Measurements from ENCODE around the gene PGM2.
"Not testable (repeated sequence)": the region's sequence is repeated elsewhere in the genome, so short reads cannot be mapped to it uniquely, and the experiment has no call there.

PGM2 gene

DNA sequence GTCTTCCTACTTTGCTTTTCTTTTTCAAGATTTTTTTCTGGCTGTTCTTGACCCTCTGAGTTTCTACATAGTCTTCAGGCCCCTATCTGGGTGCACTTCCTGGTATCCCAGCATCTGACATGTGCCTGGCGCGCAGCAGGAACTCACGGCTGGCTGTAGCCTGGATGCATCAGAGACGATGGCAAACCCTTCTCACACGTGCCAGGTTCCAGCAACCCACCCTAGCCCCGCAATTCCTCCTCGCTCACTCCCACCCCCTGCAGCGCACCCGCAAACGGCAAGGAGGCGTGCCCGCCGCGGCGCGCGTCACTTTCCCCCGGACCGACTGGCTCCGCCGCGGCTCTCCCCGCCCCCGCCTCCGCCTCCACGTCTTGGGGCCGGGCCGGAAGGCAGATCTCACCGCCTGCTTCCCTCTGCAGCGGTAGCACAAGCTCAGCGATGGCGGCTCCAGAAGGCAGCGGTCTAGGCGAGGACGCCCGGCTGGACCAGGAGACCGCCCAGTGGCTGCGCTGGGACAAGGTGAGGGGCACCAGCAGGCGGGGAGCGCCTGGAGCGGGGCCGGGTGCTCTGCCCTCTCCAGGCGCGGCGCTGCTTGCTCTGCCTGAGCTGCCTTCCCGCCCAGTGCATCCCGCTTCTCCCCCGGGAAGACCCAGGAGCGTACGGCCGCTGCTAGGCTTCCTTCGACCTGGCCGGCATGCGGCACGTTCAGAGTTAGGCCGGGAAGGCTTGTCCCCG is at the start of gene PGM2:
TSS of gene PGM2 (plus strand) at position 392 of the 735 bp plus-strand sequence. CDS start at position 439, 47 bp downstream.
- DNase-seq (ENCODE audit: low spot score in 2 of 2) (peak; percentile 80 to 81), ATAC-seq (replicated peaks; ENCODE audit: extremely low read depth, poor library complexity, severe bottlenecking) (peak; percentile 99)
- Mint-ChIP-seq H3K9me3 (no peaks in the 10 kb centered on the region), H3K4me3 (peak within 1 kb of the TSS; percentile 95), H3K27me3 (no peaks in the 10 kb centered on the region), H3K27ac (ENCODE audit: low read depth) (peak within 1 kb of the TSS; percentile 90), H3K36me3 (ENCODE audit: insufficient read depth) (peaks cover 22% of the 10 kb centered on the region), H3K4me1 (peaks cover 34% of the 10 kb centered on the region)

DNA sequence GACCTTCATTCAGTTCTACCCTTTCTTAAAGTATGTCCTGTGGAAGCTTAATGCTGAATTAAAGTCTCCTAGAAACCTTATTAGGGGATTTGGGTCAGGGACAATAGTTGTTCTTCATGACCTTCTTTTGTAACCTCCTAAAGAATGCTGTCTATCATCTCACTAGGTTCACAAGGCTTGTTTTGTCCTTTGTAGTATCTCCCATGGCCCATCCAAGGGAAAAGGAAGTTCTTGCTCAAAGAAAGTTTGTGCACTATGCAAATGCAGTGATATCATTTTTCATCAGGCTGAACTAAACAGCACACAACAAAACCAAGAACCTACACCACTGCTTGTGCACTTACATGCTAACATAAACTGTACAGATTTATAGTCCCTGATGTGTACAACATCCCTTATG is 46.6 kb upstream of the PGM2 start:
- DNase-seq (ENCODE audit: low spot score in 2 of 2) (no peak), ATAC-seq (replicated peaks; ENCODE audit: extremely low read depth, poor library complexity, severe bottlenecking) (no peak)
- H3K27me3 Mint-ChIP-seq, result no peaks in the 10 kb centered on the region
- H3K36me3 Mint-ChIP-seq (ENCODE audit: insufficient read depth), result no peaks in the 10 kb centered on the region
- H3K4me3 Mint-ChIP-seq, result no peak overlapping the region
- H3K4me1 Mint-ChIP-seq, result peaks cover 14% of the 10 kb centered on the region
- H3K27ac Mint-ChIP-seq (ENCODE audit: low read depth), result peak overlapping the region; percentile 67
- H3K9me3 Mint-ChIP-seq, result no peaks in the 10 kb centered on the region

DNA sequence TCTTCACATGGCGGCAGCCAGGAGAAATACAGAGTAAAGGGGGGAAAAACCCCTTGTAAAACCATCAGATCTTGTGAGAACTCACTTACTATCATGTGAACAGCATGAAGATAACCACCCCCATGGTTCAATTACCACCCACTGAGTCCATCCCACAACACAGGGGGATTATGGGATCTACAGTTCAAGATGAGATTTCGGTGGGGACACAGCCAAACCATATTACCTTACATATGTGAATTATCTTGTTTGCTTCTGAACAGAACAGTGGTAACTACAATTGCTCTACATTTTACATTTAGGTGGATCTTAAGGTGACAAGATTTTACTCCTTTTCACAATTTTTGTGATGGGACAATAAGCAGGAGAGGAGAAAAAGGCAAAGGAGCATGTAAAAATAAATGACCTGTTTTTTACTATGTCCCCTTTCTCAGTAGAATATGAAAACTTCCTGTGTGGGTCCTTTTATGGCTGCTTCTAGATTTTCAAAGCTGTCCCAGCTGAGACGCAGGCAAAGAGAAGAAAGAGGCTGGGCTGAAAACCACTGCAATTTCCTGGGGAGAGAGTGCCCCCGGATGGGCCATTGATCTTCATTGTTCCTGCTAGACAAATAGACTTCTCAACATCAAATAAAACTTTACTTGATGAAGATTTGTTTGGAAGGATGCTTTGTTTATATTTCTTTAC is 45.9 kb upstream of the PGM2 start:
- no peaks in the 10 kb centered on the region for H3K9me3 Mint-ChIP-seq
- H3K27me3 Mint-ChIP-seq, result no peaks in the 10 kb centered on the region
- ATAC-seq (replicated peaks; ENCODE audit: extremely low read depth, poor library complexity, severe bottlenecking), result peak; percentile 93
- peaks cover 14% of the 10 kb centered on the region for H3K4me1 Mint-ChIP-seq
- DNase-seq (ENCODE audit: low spot score in 2 of 2), result peak; percentile 19 to 41
- H3K36me3 Mint-ChIP-seq (ENCODE audit: insufficient read depth), result no peaks in the 10 kb centered on the region
- H3K4me3 Mint-ChIP-seq, result no peak overlapping the region
- peak overlapping the region; percentile 67 for H3K27ac Mint-ChIP-seq (ENCODE audit: low read depth)

DNA sequence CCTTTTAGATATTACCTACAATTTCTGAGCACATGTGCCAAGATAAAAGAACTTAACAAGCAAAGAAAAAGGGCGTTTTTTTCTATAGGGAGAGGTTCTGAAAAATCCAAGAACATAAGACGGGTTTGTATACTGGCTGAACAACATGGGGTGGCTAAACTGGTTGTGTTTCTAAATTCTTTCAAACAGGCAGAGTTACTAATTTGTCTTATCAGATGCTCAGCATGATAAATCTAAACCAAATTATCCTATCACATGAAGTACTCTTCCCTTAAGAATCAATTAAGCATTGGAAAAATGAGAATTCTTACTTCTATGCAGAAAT is 45.4 kb upstream of the PGM2 start:
- peaks cover 14% of the 10 kb centered on the region for H3K4me1 Mint-ChIP-seq
- peaks cover 3% of the 10 kb centered on the region for H3K27me3 Mint-ChIP-seq
- ATAC-seq (replicated peaks; ENCODE audit: extremely low read depth, poor library complexity, severe bottlenecking) (no peak), DNase-seq (ENCODE audit: low spot score in 2 of 2) (no peak)
- no peaks in the 10 kb centered on the region for H3K9me3 Mint-ChIP-seq
- no peak overlapping the region for H3K4me3 Mint-ChIP-seq
- H3K27ac Mint-ChIP-seq (ENCODE audit: low read depth), result peak overlapping the region; percentile 67
- no peaks in the 10 kb centered on the region for H3K36me3 Mint-ChIP-seq (ENCODE audit: insufficient read depth)

DNA sequence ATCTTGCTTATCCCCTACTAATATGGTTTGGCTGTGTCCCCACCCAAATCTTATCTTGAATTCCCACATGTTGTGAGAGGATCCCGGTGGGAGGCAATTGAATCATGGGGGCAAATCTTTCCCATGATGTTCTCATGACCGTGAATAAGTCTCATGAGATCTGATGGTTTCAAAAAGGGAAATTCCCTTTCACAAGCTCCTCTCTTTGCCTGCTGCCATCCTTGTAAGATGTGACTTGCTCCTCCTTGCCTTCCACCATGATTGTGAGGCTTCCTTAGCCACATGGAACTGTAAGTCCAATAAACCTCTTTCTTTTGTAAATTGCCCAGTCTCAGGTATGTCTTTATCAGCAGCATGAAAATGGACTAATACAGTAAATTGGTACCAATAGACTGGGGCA is 40.2 kb upstream of the PGM2 start:
- H3K9me3 Mint-ChIP-seq; DNase-seq (ENCODE audit: low spot score in 2 of 2); H3K36me3 Mint-ChIP-seq (ENCODE audit: insufficient read depth); H3K4me1 Mint-ChIP-seq; H3K27ac Mint-ChIP-seq (ENCODE audit: low read depth); ATAC-seq (replicated peaks; ENCODE audit: extremely low read depth, poor library complexity, severe bottlenecking); H3K4me3 Mint-ChIP-seq: not testable (repeated sequence)
- peaks cover 33% of the 10 kb centered on the region for H3K27me3 Mint-ChIP-seq

DNA sequence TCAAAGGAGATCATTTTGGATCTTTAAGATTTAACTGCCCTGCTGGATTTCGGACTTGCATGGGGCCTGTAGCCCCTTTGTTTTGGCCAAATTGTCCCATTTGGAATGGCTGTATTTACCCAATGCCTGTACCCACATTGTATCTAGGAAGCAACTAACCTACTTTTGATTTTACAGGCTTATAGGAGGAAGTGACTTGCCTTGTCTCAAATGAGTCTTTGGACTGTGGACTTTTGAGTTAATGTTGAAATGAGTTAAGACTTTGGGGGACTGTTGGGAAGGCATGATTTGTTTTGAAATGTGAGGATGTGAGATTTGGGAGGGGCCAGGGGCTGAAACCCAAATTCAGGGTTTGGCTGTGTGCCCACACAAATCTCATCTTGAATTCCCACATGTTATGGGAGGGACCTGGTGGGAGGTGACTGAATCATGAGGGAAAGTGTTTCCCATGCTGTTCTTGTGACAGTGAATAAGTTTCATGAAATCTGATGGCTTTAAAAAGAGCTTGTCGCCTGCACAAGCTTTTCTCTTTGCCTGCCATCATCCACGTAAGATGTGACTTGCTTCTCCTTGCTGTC is 38.5 kb upstream of the PGM2 start:
- H3K4me1 Mint-ChIP-seq; H3K27ac Mint-ChIP-seq (ENCODE audit: low read depth); H3K4me3 Mint-ChIP-seq; DNase-seq (ENCODE audit: low spot score in 2 of 2); H3K36me3 Mint-ChIP-seq (ENCODE audit: insufficient read depth); H3K9me3 Mint-ChIP-seq; ATAC-seq (replicated peaks; ENCODE audit: extremely low read depth, poor library complexity, severe bottlenecking): not testable (repeated sequence)
- peaks cover 33% of the 10 kb centered on the region for H3K27me3 Mint-ChIP-seq

DNA sequence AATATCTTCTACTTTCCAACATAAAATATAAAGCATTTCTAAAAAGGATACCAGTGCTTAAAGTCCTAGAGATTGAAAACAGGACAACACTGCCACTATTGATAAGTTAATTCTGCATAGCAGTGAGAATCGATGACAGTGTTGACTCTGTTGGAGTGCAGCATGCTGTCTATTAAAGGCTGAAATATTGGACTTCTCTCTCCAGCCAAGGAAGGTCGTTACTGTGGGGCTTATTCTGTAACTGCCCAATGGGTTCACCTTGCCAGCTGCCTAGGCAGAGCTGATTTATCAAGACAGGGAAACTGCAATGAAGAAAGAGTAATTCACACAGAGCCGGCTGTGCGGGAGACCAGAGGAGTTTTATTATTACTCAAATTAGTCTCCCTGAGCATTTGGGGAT is 37.7 kb upstream of the PGM2 start:
- H3K9me3 Mint-ChIP-seq, result no peaks in the 10 kb centered on the region
- H3K27me3 Mint-ChIP-seq, result peaks cover 33% of the 10 kb centered on the region
- H3K4me1 Mint-ChIP-seq, result peaks cover 5% of the 10 kb centered on the region
- no peaks in the 10 kb centered on the region for H3K36me3 Mint-ChIP-seq (ENCODE audit: insufficient read depth)
- no peak overlapping the region for H3K27ac Mint-ChIP-seq (ENCODE audit: low read depth)
- H3K4me3 Mint-ChIP-seq, result no peak overlapping the region
- ATAC-seq (replicated peaks; ENCODE audit: extremely low read depth, poor library complexity, severe bottlenecking), result no peak
- DNase-seq (ENCODE audit: low spot score in 2 of 2), result no peak

DNA sequence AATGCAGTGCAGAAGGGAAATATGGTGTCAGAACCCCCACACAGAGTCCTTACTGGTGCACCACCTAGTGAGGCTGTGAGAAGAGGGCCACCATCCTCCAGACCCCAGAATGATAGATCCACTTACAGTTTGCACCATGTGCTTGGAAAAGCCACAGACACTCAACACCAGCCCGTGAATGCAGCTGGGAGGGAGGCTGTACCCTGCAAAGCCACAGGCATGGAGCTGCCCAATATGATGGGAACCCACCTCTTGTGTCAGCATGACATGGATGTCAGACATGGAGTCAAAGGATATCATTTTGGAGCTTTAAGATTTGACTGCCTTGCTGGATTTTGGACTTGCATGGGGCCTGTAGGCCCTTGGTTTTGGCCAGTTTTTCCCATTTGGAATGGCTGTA is 34.2 kb upstream of the PGM2 start:
- no peaks in the 10 kb centered on the region for H3K9me3 Mint-ChIP-seq
- peaks cover 30% of the 10 kb centered on the region for H3K27me3 Mint-ChIP-seq
- ATAC-seq (replicated peaks; ENCODE audit: extremely low read depth, poor library complexity, severe bottlenecking) (no peak), DNase-seq (ENCODE audit: low spot score in 2 of 2) (no peak)
- no peaks in the 10 kb centered on the region for H3K36me3 Mint-ChIP-seq (ENCODE audit: insufficient read depth)
- H3K4me1 Mint-ChIP-seq, result peaks cover 5% of the 10 kb centered on the region
- no peak overlapping the region for H3K27ac Mint-ChIP-seq (ENCODE audit: low read depth)
- no peak overlapping the region for H3K4me3 Mint-ChIP-seq

DNA sequence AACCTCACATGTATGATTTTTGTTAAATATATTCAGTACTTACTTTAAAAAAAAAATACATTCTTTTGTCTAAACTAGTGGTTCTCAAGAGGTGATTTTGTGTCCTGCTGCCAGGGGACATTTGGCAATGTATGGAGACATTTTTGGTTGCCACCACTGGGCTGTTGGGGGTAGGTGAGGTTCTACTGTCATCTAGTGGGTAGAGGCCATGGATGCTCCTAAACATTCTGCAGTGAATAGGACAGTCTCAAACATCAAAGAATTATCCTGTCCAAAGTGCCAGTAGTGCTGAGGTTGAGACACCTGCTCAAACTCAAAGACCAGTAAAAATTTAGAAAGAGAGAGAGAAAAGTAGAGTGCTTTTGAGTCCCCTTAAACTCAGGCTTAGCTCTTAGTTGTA is 32.9 kb upstream of the PGM2 start:
- H3K4me3 Mint-ChIP-seq, result no peak overlapping the region
- H3K27me3 Mint-ChIP-seq, result peaks cover 20% of the 10 kb centered on the region
- ATAC-seq (replicated peaks; ENCODE audit: extremely low read depth, poor library complexity, severe bottlenecking), result peak; percentile 52
- no peak for DNase-seq (ENCODE audit: low spot score in 2 of 2)
- no peaks in the 10 kb centered on the region for H3K9me3 Mint-ChIP-seq
- no peaks in the 10 kb centered on the region for H3K36me3 Mint-ChIP-seq (ENCODE audit: insufficient read depth)
- no peak overlapping the region for H3K27ac Mint-ChIP-seq (ENCODE audit: low read depth)
- H3K4me1 Mint-ChIP-seq, result peaks cover 2% of the 10 kb centered on the region

DNA sequence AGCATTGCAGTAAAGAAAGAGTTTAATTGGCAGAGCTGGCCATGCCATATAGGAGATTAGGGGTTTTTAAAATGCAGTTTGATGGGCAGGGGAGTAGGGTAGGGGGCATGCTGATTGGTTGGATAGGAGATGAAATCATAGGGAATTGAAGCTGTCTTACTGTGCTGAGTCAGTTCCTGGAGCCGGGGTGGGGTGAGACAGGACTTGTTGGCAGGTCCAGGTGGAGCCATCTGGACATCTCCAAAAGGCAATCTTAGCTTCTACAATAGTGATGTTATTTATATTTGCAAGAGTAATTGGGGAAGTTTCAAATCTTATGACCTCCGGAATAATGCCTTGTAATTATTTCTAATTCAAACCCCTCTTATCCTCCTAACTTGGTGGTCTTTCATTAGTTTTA is 32.4 kb upstream of the PGM2 start:
- H3K9me3 Mint-ChIP-seq, result no peaks in the 10 kb centered on the region
- no peaks in the 10 kb centered on the region for H3K36me3 Mint-ChIP-seq (ENCODE audit: insufficient read depth)
- H3K27ac Mint-ChIP-seq (ENCODE audit: low read depth), result no peak overlapping the region
- H3K4me1 Mint-ChIP-seq, result no peaks in the 10 kb centered on the region
- DNase-seq (ENCODE audit: low spot score in 2 of 2) (no peak), ATAC-seq (replicated peaks; ENCODE audit: extremely low read depth, poor library complexity, severe bottlenecking) (no peak)
- H3K27me3 Mint-ChIP-seq, result peaks cover 15% of the 10 kb centered on the region
- no peak overlapping the region for H3K4me3 Mint-ChIP-seq

DNA sequence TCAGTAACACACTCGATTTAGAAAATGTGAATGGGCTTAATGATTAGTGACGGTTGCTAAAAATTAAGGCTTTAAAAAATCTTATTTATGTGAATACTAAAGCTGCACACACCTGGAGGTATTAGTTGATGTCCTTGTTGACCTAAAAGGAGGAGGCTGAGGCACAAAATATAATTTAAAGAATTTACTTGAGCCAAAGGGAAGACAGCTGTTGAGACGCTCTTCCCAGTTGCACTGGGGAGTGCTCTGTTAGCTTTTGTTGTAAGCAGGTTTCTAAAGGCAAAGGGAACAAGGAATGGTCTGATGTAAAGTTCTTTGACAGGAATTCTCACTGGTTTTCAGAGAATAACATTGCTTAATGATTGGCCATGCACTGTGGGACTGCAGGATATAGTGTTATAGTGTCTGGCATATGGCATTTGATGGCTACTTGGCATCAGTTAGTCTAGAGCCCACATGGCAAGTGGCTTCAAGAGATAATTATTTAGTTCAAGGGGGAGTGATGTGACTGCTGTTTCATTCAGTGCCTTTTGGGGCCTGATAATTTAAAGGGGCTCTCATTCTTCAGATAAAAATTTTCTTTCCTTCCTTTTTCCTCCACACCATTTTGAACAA is 30.8 kb upstream of the PGM2 start:
- DNase-seq (ENCODE audit: low spot score in 2 of 2) (no peak), ATAC-seq (replicated peaks; ENCODE audit: extremely low read depth, poor library complexity, severe bottlenecking) (no peak)
- no peaks in the 10 kb centered on the region for H3K9me3 Mint-ChIP-seq
- peaks cover 10% of the 10 kb centered on the region for H3K27me3 Mint-ChIP-seq
- no peaks in the 10 kb centered on the region for H3K4me1 Mint-ChIP-seq
- H3K27ac Mint-ChIP-seq (ENCODE audit: low read depth), result no peak overlapping the region
- no peak overlapping the region for H3K4me3 Mint-ChIP-seq
- no peaks in the 10 kb centered on the region for H3K36me3 Mint-ChIP-seq (ENCODE audit: insufficient read depth)

DNA sequence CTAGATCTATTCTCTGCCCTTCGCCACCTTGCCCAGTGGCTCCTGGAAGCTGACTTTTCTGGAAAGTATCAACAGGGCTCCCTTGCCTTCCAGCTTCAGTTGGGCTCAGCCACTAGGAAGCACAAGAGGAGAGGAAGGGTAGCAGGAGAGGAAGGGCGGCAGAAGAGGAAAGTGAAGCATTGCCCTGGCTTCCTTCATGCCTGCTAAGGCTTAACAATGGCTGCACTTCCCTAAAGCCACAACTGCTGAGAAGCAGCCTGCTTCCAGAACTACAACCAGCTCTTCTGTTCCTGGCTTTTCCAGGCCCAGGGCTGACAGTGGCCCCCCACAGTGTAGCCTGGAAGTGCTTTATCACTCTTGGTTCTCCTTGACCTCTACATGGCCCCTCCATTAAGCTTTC is 29.1 kb upstream of the PGM2 start:
- no peak overlapping the region for H3K27ac Mint-ChIP-seq (ENCODE audit: low read depth)

DNA sequence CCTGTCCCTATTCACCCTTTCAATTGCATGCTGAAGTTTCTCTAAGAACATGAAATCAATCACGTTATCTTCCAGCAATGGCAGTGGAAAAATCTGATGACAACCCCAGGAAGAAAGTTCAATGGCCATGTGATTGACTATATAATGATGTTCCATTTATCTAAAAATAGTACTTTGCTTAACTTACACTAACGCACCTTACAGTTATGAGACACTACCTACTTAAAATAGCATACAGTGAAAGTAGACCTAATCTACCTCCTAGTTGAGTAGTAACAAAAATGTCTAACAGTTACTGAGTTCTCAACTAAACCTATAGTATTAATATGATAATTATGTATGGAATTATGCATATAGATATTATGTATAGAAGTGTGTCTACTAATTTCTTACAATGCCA is 28.6 kb upstream of the PGM2 start:
- H3K9me3 Mint-ChIP-seq, result no peaks in the 10 kb centered on the region
- no peaks in the 10 kb centered on the region for H3K4me1 Mint-ChIP-seq
- DNase-seq (ENCODE audit: low spot score in 2 of 2), result no peak
- peaks cover 2% of the 10 kb centered on the region for H3K36me3 Mint-ChIP-seq (ENCODE audit: insufficient read depth)
- no peak overlapping the region for H3K4me3 Mint-ChIP-seq
- peaks cover 10% of the 10 kb centered on the region for H3K27me3 Mint-ChIP-seq
- ATAC-seq (replicated peaks; ENCODE audit: extremely low read depth, poor library complexity, severe bottlenecking), result no peak
- no peak overlapping the region for H3K27ac Mint-ChIP-seq (ENCODE audit: low read depth)

More for the DNA sequence above, 29.1 kb upstream of the PGM2 start:
- Mint-ChIP-seq H3K4me3 (no peak overlapping the region), H3K9me3 (no peaks in the 10 kb centered on the region), H3K27me3 (peaks cover 10% of the 10 kb centered on the region), H3K4me1 (no peaks in the 10 kb centered on the region), H3K36me3 (ENCODE audit: insufficient read depth) (peaks cover 2% of the 10 kb centered on the region)
- DNase-seq (ENCODE audit: low spot score in 2 of 2) (no peak), ATAC-seq (replicated peaks; ENCODE audit: extremely low read depth, poor library complexity, severe bottlenecking) (no peak)

All from central memory CD8-positive, alpha-beta T cell (primary cell).